ENCODE data around the gene ACP4. TPM values are rescaled to one million over a fixed set of nuclear protein-coding genes. Genes with fewer than 3 reads are reported as not detected.
"Not testable (repeated sequence)": the region's sequence is repeated elsewhere in the genome, so short reads cannot be mapped to it uniquely, and the experiment has no call there.

The ACP4 gene
- total and polyA plus RNA-seq, 5 donors from 2014 or later, result not detected

- H3K4me3 ChIP-seq (ENCODE audit: low read depth, low read length); H3K9me3 Mint-ChIP-seq; H3K27me3 ChIP-seq (ENCODE audit: control insufficient read depth, insufficient read depth, low read length); H3K27me3 Mint-ChIP-seq; ATAC-seq (ENCODE audit: low read depth in 2 of 2); H3K27ac Mint-ChIP-seq; H3K9me3 ChIP-seq (ENCODE audit: control insufficient read depth in 2 of 2, low read length in 2 of 2); H3K4me1 ChIP-seq (ENCODE audit: control insufficient read depth, insufficient read depth, low read length, poor library complexity, severe bottlenecking); H3K4me1 Mint-ChIP-seq; DNase-seq; H3K36me3 Mint-ChIP-seq; H3K4me3 Mint-ChIP-seq; H3K36me3 ChIP-seq (ENCODE audit: control insufficient read depth, insufficient read depth, low read length); H3K27ac ChIP-seq (ENCODE audit: insufficient read depth, low read length, poor library complexity, severe bottlenecking): not testable (repeated sequence)
Observed at GRCh38 chr19:50766746-50767145, 23.5 kb upstream of the ACP4 start.

- H3K36me3 Mint-ChIP-seq; H3K27ac ChIP-seq (ENCODE audit: insufficient read depth, low read length, poor library complexity, severe bottlenecking); H3K36me3 ChIP-seq (ENCODE audit: control insufficient read depth, insufficient read depth, low read length); H3K27me3 Mint-ChIP-seq; H3K9me3 Mint-ChIP-seq; H3K27ac Mint-ChIP-seq; ATAC-seq (ENCODE audit: low read depth in 2 of 2); H3K27me3 ChIP-seq (ENCODE audit: control insufficient read depth, insufficient read depth, low read length); H3K4me1 Mint-ChIP-seq; H3K4me3 ChIP-seq (ENCODE audit: low read depth, low read length); H3K9me3 ChIP-seq (ENCODE audit: control insufficient read depth in 2 of 2, low read length in 2 of 2); DNase-seq; H3K4me1 ChIP-seq (ENCODE audit: control insufficient read depth, insufficient read depth, low read length, poor library complexity, severe bottlenecking); H3K4me3 Mint-ChIP-seq: not testable (repeated sequence)
Observed at GRCh38 chr19:50767263-50767662, 23.0 kb upstream of the ACP4 start.

- H3K27me3 Mint-ChIP-seq, result peaks cover 9% of the 10 kb centered on the region
- H3K9me3 ChIP-seq (ENCODE audit: control insufficient read depth in 2 of 2, low read length in 2 of 2), result no peaks in the 10 kb centered on the region
- no peaks in the 10 kb centered on the region for H3K36me3 ChIP-seq (ENCODE audit: control insufficient read depth, insufficient read depth, low read length)
- ATAC-seq (ENCODE audit: low read depth in 2 of 2), result no peak
- H3K27me3 ChIP-seq (ENCODE audit: control insufficient read depth, insufficient read depth, low read length), result no peaks in the 10 kb centered on the region
- no peak overlapping the region for H3K27ac ChIP-seq (ENCODE audit: insufficient read depth, low read length, poor library complexity, severe bottlenecking)
- H3K4me1 ChIP-seq (ENCODE audit: control insufficient read depth, insufficient read depth, low read length, poor library complexity, severe bottlenecking), result no peaks in the 10 kb centered on the region
- no peaks in the 10 kb centered on the region for H3K36me3 Mint-ChIP-seq
- no peak for DNase-seq
- no peaks in the 10 kb centered on the region for H3K9me3 Mint-ChIP-seq
- no peak overlapping the region for H3K4me3 Mint-ChIP-seq
- no peaks in the 10 kb centered on the region for H3K4me1 Mint-ChIP-seq
- H3K4me3 ChIP-seq (ENCODE audit: low read depth, low read length), result no peak overlapping the region
- no peak overlapping the region for H3K27ac Mint-ChIP-seq
Observed at GRCh38 chr19:50768277-50768676, 21.9 kb upstream of the ACP4 start.

DNA sequence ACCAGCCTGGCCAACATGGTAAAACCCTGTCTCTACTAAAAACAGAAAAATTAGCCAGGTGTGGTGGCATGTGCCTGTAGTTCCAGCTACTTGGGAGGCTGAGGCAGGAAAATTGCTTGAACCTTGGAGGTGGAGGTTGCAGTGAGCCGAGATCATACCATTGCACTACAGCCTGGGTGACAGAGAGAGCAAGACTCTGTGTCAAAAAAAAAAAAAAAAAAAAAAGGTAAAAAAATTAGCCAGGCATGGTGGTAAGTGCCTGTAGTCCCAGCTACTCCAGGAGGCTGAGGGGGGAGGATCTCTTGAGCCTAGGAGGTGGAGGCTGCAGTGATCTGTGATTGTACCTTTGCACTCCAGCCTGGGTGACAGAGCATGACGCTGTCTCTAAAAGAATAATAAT, 20.1 kb upstream of the ACP4 start, which contains the start of gene GPR32:
GPR32 (plus strand) TSS at position 301 of the 400 bp plus-strand sequence. CDS start 137 bp downstream, outside the sequence.
- H3K4me3 ChIP-seq (ENCODE audit: low read depth, low read length); ATAC-seq (ENCODE audit: low read depth in 2 of 2); H3K36me3 ChIP-seq (ENCODE audit: control insufficient read depth, insufficient read depth, low read length); H3K27me3 ChIP-seq (ENCODE audit: control insufficient read depth, insufficient read depth, low read length); H3K9me3 ChIP-seq (ENCODE audit: control insufficient read depth in 2 of 2, low read length in 2 of 2); H3K9me3 Mint-ChIP-seq; H3K27ac ChIP-seq (ENCODE audit: insufficient read depth, low read length, poor library complexity, severe bottlenecking); DNase-seq; H3K36me3 Mint-ChIP-seq; H3K4me3 Mint-ChIP-seq; H3K27ac Mint-ChIP-seq; H3K4me1 Mint-ChIP-seq; H3K4me1 ChIP-seq (ENCODE audit: control insufficient read depth, insufficient read depth, low read length, poor library complexity, severe bottlenecking): not testable (repeated sequence)
- peaks cover 13% of the 10 kb centered on the region for H3K27me3 Mint-ChIP-seq

DNA sequence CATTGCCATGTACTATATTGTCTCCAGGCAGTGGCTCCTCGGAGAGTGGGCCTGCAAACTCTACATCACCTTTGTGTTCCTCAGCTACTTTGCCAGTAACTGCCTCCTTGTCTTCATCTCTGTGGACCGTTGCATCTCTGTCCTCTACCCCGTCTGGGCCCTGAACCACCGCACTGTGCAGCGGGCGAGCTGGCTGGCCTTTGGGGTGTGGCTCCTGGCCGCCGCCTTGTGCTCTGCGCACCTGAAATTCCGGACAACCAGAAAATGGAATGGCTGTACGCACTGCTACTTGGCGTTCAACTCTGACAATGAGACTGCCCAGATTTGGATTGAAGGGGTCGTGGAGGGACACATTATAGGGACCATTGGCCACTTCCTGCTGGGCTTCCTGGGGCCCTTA, 19.3 kb upstream of the ACP4 start:
- Histone ChIP-seq H3K27me3 (ENCODE audit: control insufficient read depth, insufficient read depth, low read length) (no peaks in the 10 kb centered on the region), H3K36me3 (ENCODE audit: control insufficient read depth, insufficient read depth, low read length) (no peaks in the 10 kb centered on the region), H3K9me3 (ENCODE audit: control insufficient read depth in 2 of 2, low read length in 2 of 2) (no peaks in the 10 kb centered on the region), H3K4me1 (ENCODE audit: control insufficient read depth, insufficient read depth, low read length, poor library complexity, severe bottlenecking) (no peaks in the 10 kb centered on the region), H3K4me3 (ENCODE audit: low read depth, low read length) (no peak overlapping the region), H3K27ac (ENCODE audit: insufficient read depth, low read length, poor library complexity, severe bottlenecking) (no peak overlapping the region)
- H3K4me3 Mint-ChIP-seq, result no peak overlapping the region
- H3K4me1 Mint-ChIP-seq, result no peaks in the 10 kb centered on the region
- DNase-seq (no peak), ATAC-seq (ENCODE audit: low read depth in 2 of 2) (no peak)
- no peak overlapping the region for H3K27ac Mint-ChIP-seq
- no peaks in the 10 kb centered on the region for H3K36me3 Mint-ChIP-seq
- no peaks in the 10 kb centered on the region for H3K9me3 Mint-ChIP-seq
- H3K27me3 Mint-ChIP-seq, result peaks cover 21% of the 10 kb centered on the region

DNA sequence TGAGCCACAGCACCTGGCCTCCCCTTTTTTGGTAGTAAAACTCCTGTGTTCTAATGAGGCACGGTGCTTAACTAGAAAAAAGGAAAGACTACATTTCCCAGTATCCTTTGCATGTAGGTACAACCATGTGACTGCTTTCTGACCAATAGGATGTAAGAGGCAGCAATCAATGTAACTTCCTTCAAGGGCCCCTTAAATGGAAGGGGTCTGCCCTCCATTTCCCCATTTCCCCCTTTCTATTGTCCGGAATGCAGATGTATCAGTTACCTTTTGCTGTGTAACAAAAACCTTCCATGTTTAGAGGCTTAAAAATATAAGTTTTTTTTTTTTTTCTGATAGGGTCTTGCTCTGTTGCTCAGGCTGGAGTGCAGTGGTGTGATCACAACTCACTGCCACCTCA, 17.7 kb upstream of the ACP4 start:
- H3K36me3 ChIP-seq (ENCODE audit: control insufficient read depth, insufficient read depth, low read length), result no peaks in the 10 kb centered on the region
- Mint-ChIP-seq H3K4me1 (no peaks in the 10 kb centered on the region), H3K9me3 (peaks cover 0 to 2% (median 0%) of the 10 kb centered on the region in 7 donors), H3K27ac (no peak overlapping the region), H3K36me3 (no peaks in the 10 kb centered on the region), H3K27me3 (peaks cover 31% of the 10 kb centered on the region), H3K4me3 (no peak overlapping the region)
- ATAC-seq (ENCODE audit: low read depth in 2 of 2) (no peak), DNase-seq (peak in 1 of 3 donors; percentile 39)
- no peaks in the 10 kb centered on the region for H3K9me3 ChIP-seq (ENCODE audit: control insufficient read depth in 2 of 2, low read length in 2 of 2)
- peaks cover 5% of the 10 kb centered on the region for H3K27me3 ChIP-seq (ENCODE audit: control insufficient read depth, insufficient read depth, low read length)
- no peak overlapping the region for H3K4me3 ChIP-seq (ENCODE audit: low read depth, low read length)
- no peak overlapping the region for H3K27ac ChIP-seq (ENCODE audit: insufficient read depth, low read length, poor library complexity, severe bottlenecking)
- H3K4me1 ChIP-seq (ENCODE audit: control insufficient read depth, insufficient read depth, low read length, poor library complexity, severe bottlenecking), result no peaks in the 10 kb centered on the region

DNA sequence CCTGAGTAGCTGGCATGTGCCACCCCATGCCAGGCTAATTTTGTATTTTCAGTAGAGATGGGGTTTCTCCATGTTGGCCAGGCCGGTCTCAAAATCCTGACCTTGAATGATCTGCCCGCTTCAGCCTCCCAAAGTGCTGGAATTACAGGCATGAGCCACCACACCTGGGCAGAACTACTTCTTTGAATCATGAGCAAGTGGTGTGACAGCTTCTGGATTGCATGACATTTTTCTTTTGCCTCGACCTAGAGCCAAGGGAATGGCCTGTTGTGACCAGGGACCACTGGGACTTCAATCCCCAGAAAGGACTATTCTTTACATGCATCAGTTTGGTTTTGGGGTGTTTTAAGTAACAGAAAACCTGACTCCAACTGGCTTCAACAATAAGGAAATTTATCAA, 17.3 kb upstream of the ACP4 start:
- H3K4me3 Mint-ChIP-seq; ATAC-seq (ENCODE audit: low read depth in 2 of 2); H3K4me3 ChIP-seq (ENCODE audit: low read depth, low read length); H3K27ac Mint-ChIP-seq; H3K9me3 Mint-ChIP-seq; H3K36me3 Mint-ChIP-seq; DNase-seq; H3K36me3 ChIP-seq (ENCODE audit: control insufficient read depth, insufficient read depth, low read length); H3K4me1 Mint-ChIP-seq; H3K4me1 ChIP-seq (ENCODE audit: control insufficient read depth, insufficient read depth, low read length, poor library complexity, severe bottlenecking); H3K9me3 ChIP-seq (ENCODE audit: control insufficient read depth in 2 of 2, low read length in 2 of 2); H3K27ac ChIP-seq (ENCODE audit: insufficient read depth, low read length, poor library complexity, severe bottlenecking); H3K27me3 ChIP-seq (ENCODE audit: control insufficient read depth, insufficient read depth, low read length): not testable (repeated sequence)
- H3K27me3 Mint-ChIP-seq, result peaks cover 36% of the 10 kb centered on the region

- not testable (repeated sequence) for H3K4me3 Mint-ChIP-seq; H3K36me3 ChIP-seq (ENCODE audit: control insufficient read depth, insufficient read depth, low read length); ATAC-seq (ENCODE audit: low read depth in 2 of 2); H3K4me1 Mint-ChIP-seq; H3K4me1 ChIP-seq (ENCODE audit: control insufficient read depth, insufficient read depth, low read length, poor library complexity, severe bottlenecking); H3K4me3 ChIP-seq (ENCODE audit: low read depth, low read length); H3K27ac Mint-ChIP-seq; H3K27ac ChIP-seq (ENCODE audit: insufficient read depth, low read length, poor library complexity, severe bottlenecking); H3K36me3 Mint-ChIP-seq; H3K9me3 Mint-ChIP-seq; H3K9me3 ChIP-seq (ENCODE audit: control insufficient read depth in 2 of 2, low read length in 2 of 2); DNase-seq
- H3K27me3 Mint-ChIP-seq, result peaks cover 41% of the 10 kb centered on the region
- peaks cover 12% of the 10 kb centered on the region for H3K27me3 ChIP-seq (ENCODE audit: control insufficient read depth, insufficient read depth, low read length)
Observed at GRCh38 chr19:50773454-50773853, 16.8 kb upstream of the ACP4 start.
